HG02973 (cell line): ENCODE results near the gene CHRNB2.
A peak's percentile ranks its signal among the peaks of the same experiment; 100 is the strongest.

ENCODE experiments used
- ATAC-seq: cut with Tn5 transposase; IDR thresholded peaks from one replicate; pipeline ENCODE4 v1.9.1; 2021; ENCODE audit warnings: moderate library complexity; ENCODE audit not compliant: unreplicated experiment

CHRNB2 gene

GRCh38 chr1:154577346-154578057, 9.9 kb downstream of the CHRNB2 start:
- ATAC-seq = no peak

- ATAC-seq = no peak
These were observed 10.5 kb downstream of the CHRNB2 start for GRCh38 chr1:154578058-154578418.

- ATAC-seq = no peak
These were observed 11.8 kb downstream of the CHRNB2 start for GRCh38 chr1:154579374-154579773.

- no peak for ATAC-seq
These were observed 14.2 kb downstream of the CHRNB2 start for GRCh38 chr1:154581766-154582165.

DNA sequence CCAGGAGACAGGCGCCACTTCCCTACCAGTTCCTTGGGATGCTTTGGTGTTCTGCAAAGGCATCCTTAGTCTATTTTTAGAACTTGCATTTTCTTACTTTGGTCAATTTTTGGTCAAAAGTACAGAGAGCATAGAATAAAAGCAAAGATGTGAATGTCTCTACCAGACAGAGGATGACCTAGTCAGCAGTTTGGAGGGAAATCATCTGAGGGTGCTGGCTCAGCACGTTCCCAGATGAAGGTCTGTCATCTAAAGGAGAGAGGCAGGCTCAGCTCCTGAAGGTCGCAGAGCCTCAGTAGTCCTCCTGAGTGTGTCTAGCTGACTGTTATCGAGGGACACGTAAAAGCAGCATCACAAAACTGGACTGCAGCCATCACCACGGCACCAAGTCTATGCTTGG, 15.3 kb downstream of the CHRNB2 start:
- ATAC-seq = no peak

DNA sequence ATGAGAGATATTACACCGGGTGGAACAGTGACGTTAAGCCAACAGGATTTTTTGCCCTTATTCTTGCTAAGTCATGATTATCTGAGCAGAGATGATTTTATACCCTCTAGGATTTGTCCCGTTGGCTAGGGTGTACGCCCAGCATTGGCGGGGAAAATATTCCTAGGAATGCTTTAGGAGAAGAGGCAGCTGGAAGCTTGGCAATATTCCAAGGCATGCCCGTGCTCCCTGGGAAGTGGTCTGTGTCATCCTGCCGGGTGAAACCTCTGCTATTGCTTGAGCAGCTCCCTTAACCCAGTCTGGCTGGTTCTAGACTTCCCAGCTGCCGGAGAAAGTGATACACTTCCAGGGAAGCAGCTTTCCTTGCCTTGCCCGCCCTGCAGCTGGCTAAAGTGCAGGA, 16.2 kb downstream of the CHRNB2 start:
- no peak for ATAC-seq

- no peak for ATAC-seq
These were observed 16.9 kb downstream of the CHRNB2 start for GRCh38 chr1:154584267-154584994.

DNA sequence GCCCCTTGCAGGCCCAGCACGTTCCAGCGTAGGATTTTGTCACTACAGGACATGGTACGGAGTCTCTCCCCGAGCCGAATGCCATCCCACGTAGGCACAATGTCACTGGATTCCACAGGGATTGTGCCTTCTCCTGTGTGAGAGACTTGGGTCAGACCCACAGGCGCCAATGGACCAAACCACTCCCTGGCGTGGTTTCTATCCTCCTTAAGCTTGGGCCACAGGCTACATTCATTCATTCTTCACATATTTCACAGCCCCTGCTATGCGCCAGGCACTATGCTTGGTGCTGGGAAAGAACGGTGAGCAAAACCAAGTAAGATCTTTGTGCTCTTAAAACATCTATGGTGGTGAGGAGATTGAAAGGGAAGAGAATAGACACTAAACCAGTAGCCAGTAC, 18.7 kb downstream of the CHRNB2 start:
- no peak for ATAC-seq

GRCh38 chr1:154586641-154587040, 19.1 kb downstream of the CHRNB2 start:
- ATAC-seq = no peak

- no peak for ATAC-seq
These were observed 22.2 kb downstream of the CHRNB2 start for GRCh38 chr1:154589780-154590179.

GRCh38 chr1:154590756-154591155, 23.2 kb downstream of the CHRNB2 start:
- no peak for ATAC-seq

- no peak for ATAC-seq
These were observed 23.6 kb downstream of the CHRNB2 start for GRCh38 chr1:154591206-154591605.

GRCh38 chr1:154593390-154593789, 25.8 kb downstream of the CHRNB2 start:
- ATAC-seq = no peak

- ATAC-seq = no peak
These were observed 27.2 kb downstream of the CHRNB2 start for GRCh38 chr1:154594811-154595210.

DNA sequence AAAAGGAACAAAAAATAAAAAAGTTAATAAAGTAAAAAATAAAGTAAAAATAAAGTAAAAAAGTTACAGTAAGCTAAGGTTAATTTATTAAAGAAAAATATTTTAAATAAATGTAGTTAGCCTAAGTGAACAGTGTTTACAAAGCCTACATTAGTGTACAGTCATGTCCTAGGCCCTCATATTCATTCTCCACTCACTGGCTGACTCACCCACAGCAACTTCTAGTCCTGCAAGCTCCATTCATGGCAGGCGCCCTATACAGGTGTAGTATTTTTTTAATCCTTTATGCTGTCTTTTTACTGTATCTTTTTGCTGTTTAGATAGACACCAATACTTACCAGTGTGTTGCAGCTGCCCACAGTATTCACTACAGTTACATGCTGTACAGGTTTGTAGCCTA, 28.0 kb downstream of the CHRNB2 start:
- ATAC-seq = no peak

DNA sequence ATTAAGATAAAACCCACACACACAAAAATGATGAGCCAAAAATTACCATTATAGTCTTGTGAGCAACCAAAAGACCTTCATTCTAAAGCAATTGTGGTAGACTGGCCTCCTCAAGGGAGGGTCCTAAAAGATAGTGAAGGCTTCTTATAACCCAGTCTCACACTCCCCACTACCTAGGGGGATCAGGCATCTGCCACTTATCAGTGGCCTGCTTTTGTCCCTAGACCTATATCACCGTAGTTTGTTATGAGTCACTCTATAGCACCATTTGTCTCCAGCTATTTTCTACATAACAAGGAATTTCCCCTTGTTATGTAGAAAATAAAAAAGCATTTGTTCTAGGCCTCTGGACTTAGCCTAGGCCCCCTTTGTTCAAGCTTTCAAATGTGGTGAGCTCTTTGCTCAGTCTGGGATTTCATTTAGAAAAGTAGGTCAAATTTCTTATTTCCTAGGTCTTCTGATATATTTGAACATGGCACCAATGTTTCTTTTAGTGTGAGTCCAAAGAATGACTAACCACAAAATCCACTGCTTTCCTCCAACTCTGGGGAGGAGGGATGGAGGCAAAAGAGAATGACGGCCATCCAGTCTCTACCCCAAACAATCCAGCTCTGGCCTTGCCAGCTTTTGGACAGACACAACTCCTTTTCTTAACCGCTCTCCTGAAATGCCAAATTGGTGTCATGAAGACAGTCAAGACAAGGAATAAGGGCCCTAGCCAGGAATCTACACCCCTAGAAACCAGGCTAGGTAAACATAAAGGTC, 31.5 kb downstream of the CHRNB2 start:
- ATAC-seq = no peak

GRCh38 chr1:154599658-154600057, 32.1 kb downstream of the CHRNB2 start:
- no peak for ATAC-seq

DNA sequence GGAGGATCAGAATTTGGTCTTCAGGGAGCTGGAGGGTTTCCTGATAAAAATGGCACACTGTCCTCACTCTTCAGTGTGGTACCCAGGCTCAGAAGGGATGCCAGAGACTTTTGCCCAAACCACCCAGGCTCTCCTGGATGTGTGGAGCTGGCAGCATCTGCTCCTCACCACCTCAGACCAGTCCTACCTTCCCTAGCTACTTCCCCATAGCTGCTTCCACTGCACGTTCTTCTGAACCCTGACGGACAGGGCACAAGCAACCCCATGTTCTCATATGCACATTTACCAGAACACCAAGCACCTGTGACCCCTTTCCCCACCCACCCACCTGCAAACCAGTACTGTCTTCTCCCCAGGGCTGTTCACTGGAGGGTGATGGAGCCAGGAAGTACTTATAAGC, 35.7 kb downstream of the CHRNB2 start:
- no peak for ATAC-seq

- ATAC-seq = no peak
These were observed 38.0 kb downstream of the CHRNB2 start for GRCh38 chr1:154605534-154605933.

GRCh38 chr1:154607106-154607608, 39.6 kb downstream of the CHRNB2 start:
- ATAC-seq = no peak

GRCh38 chr1:154607609-154608396, 40.2 kb downstream of the CHRNB2 start, which contains the start of gene ADAR:
ADAR (minus strand) TSS chr1:154608186; CDS start chr1:154608006, 180 bp downstream.
- peak; percentile 62 for ATAC-seq
